SK-N-MC (cell line): ENCODE measurements around the gene TMEM243.

ENCODE experiments used
- EZH2 ChIP-seq: fragments of 200-600 bp; sonication (generic); IDR thresholded peaks from one replicate; pipeline ENCODE4 v1.6.1; 2017; ENCODE audit warnings: antibody characterized with exemption
- FOXP2 ChIP-seq: optimal IDR thresholded peaks from 2 replicates; pipeline ENCODE3; 2011; ENCODE audit warnings: mild to moderate bottlenecking, moderate library complexity; ENCODE audit not compliant: insufficient read depth; ENCODE audit errors: extremely low read length, control extremely low read depth
- POLR2AphosphoS5 ChIP-seq: IDR thresholded peaks from 2 replicates; pipeline ENCODE4 v1.6.1; 2012; ENCODE audit warnings: mild to moderate bottlenecking, low read depth, low read length, borderline replicate concordance

DNA sequence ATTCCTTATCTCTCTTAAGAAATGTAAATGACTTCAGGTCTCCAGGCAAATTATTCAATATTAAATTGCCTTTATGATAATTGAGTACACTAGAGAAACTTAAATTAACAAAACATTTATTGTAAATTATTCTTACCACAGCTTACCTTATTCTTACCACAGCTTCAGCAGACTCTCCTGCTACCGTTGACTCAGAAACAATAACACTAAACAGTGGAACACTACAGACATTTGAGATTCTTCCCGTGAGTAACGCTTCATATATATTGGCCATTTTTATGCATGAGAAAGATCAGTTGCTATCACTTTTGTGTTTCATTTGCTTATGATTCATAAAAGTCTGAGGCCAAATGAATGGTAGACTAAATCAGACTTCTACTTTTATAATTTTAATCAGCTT, 28.7 kb downstream of the TMEM243 start:
- TF ChIP-seq POLR2AphosphoS5: no peak
- TF ChIP-seq EZH2: no peak
- no peak for TF ChIP-seq FOXP2
